ENCODE results near the gene PRRC2B.
"Not testable (repeated sequence)": the region's sequence is repeated elsewhere in the genome, so short reads cannot be mapped to it uniquely, and the experiment has no call there.

The PRRC2B gene

GRCh38 chr9:131449276-131449675 lies 55.4 kb downstream of the PRRC2B start:
- no peak for TF ChIP-seq CTCF (IDR thresholded peaks at IDR 0.05; ENCODE audit: low read depth, low read length)
- no peak for TF ChIP-seq EZH2phosphoT487 (IDR thresholded peaks at IDR 0.05; ENCODE audit: low read depth)
- Histone ChIP-seq H3K79me2 (ENCODE audit: low read length) (peaks cover 27% of the 10 kb centered on the region), H3K4me1 (ENCODE audit: low read length) (no peaks in the 10 kb centered on the region), H3K27me3 (ENCODE audit: low read depth, low read length) (no peaks in the 10 kb centered on the region), H3K9ac (ENCODE audit: low read length) (no peak overlapping the region), H3K4me2 (ENCODE audit: low read length) (no peak overlapping the region), H3K4me3 (ENCODE audit: low read length) (no peak overlapping the region), H3K9me3 (ENCODE audit: insufficient read depth, low read length) (no peaks in the 10 kb centered on the region), H3K27ac (ENCODE audit: low read length) (no peak overlapping the region), H2AFZ (ENCODE audit: low read depth, low read length) (no peak overlapping the region), H3K36me3 (replicated peaks; ENCODE audit: low read depth, low read length) (peaks cover 70% of the 10 kb centered on the region), H4K20me1 (ENCODE audit: insufficient read depth, low read length) (peaks cover 11% of the 10 kb centered on the region)

GRCh38 chr9:131454028-131454427 lies 60.1 kb downstream of the PRRC2B start:
- Histone ChIP-seq H3K4me3 (ENCODE audit: low read length) (no peak overlapping the region), H3K79me2 (ENCODE audit: low read length) (peaks cover 18% of the 10 kb centered on the region), H3K9ac (ENCODE audit: low read length) (no peak overlapping the region), H3K4me1 (ENCODE audit: low read length) (no peaks in the 10 kb centered on the region), H3K27ac (ENCODE audit: low read length) (no peak overlapping the region), H3K9me3 (ENCODE audit: insufficient read depth, low read length) (no peaks in the 10 kb centered on the region), H3K4me2 (ENCODE audit: low read length) (no peak overlapping the region), H3K27me3 (ENCODE audit: low read depth, low read length) (no peaks in the 10 kb centered on the region), H2AFZ (ENCODE audit: low read depth, low read length) (no peak overlapping the region), H3K36me3 (replicated peaks; ENCODE audit: low read depth, low read length) (peaks cover 55% of the 10 kb centered on the region), H4K20me1 (ENCODE audit: insufficient read depth, low read length) (peaks cover 1% of the 10 kb centered on the region; the same call in 1 of the 2 replicates)
- TF ChIP-seq CTCF (IDR thresholded peaks at IDR 0.05; ENCODE audit: low read depth, low read length) = no peak

DNA sequence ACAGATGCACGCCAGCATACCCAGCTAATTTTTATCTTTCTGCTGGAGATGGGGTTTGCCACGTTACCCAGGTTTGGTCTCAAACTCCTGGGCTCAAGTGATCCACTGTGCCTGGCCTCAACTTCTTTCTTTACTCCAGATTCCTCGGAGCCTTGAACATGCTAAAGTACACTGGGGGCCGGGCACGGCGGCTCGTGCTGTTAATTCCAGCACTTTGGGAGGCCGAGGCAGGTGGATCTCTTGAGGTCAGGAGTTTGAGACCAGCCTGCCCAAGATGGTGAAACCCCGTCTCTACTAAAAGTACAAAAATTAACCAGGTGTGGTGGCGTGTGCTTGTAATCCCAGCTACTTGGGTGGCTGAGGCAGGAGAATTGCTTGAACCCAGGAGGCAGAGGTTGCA lies 61.8 kb downstream of the PRRC2B start:
- not testable (repeated sequence) for H3K9me3 ChIP-seq (ENCODE audit: insufficient read depth, low read length)
- peaks cover 16% of the 10 kb centered on the region for H3K79me2 ChIP-seq (ENCODE audit: low read length)

DNA sequence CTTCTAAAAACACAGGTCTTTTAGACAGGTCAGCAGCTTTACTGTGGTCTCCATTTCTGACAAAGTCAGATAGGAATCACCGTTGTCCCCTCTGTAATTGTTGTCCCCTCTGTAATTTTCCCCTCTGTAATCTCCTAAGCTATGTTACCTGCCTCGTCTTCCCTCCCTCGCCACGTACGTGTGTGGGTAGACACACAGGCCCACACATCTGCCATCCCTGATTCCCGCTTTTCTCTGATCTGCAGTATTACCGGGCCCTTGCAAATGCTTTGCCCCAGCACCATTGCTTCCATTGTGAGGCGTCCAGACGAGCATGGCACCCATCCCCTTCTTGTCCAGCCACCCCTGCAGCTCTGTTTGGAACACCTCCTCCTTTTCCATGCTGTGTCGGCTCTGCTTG lies 63.9 kb downstream of the PRRC2B start:
- peaks cover 16% of the 10 kb centered on the region for H3K79me2 ChIP-seq (ENCODE audit: low read length)
- H3K36me3 ChIP-seq (replicated peaks; ENCODE audit: low read depth, low read length) = peaks cover 54% of the 10 kb centered on the region

More for the DNA sequence above, 61.8 kb downstream of the PRRC2B start:
- H4K20me1 ChIP-seq (ENCODE audit: insufficient read depth, low read length); H3K27me3 ChIP-seq (ENCODE audit: low read depth, low read length); H3K4me2 ChIP-seq (ENCODE audit: low read length); H3K9ac ChIP-seq (ENCODE audit: low read length); H3K4me3 ChIP-seq (ENCODE audit: low read length); H3K27ac ChIP-seq (ENCODE audit: low read length); H2AFZ ChIP-seq (ENCODE audit: low read depth, low read length); H3K4me1 ChIP-seq (ENCODE audit: low read length): not testable (repeated sequence)
- H3K36me3 ChIP-seq (replicated peaks; ENCODE audit: low read depth, low read length) = peaks cover 54% of the 10 kb centered on the region

More for the DNA sequence above, 63.9 kb downstream of the PRRC2B start:
- no peak for TF ChIP-seq CTCF (IDR thresholded peaks at IDR 0.05; ENCODE audit: low read depth, low read length)
- no peak for TF ChIP-seq EZH2phosphoT487 (IDR thresholded peaks at IDR 0.05; ENCODE audit: low read depth)
- Histone ChIP-seq H3K27me3 (ENCODE audit: low read depth, low read length) (no peaks in the 10 kb centered on the region), H3K4me3 (ENCODE audit: low read length) (no peak overlapping the region), H3K4me1 (ENCODE audit: low read length) (no peaks in the 10 kb centered on the region), H3K9ac (ENCODE audit: low read length) (no peak overlapping the region), H2AFZ (ENCODE audit: low read depth, low read length) (no peak overlapping the region), H3K9me3 (ENCODE audit: insufficient read depth, low read length) (no peaks in the 10 kb centered on the region), H4K20me1 (ENCODE audit: insufficient read depth, low read length) (no peaks in the 10 kb centered on the region), H3K4me2 (ENCODE audit: low read length) (no peak overlapping the region), H3K27ac (ENCODE audit: low read length) (no peak overlapping the region)
